HG03469 (cell line): ENCODE results near the gene ZBED1.
"Not testable (repeated sequence)": the region's sequence is repeated elsewhere in the genome, so short reads cannot be mapped to it uniquely, and the experiment has no call there.

Experiments used
- ATAC-seq: cut with Tn5 transposase; IDR thresholded peaks from one replicate; pipeline ENCODE4 v1.9.1; 2021; ENCODE audit warnings: mild to moderate bottlenecking, moderate library complexity, moderate number of reproducible peaks; ENCODE audit not compliant: unreplicated experiment

ZBED1 gene

GRCh38 chrX:2477313-2477712 lies 23.5 kb downstream of the ZBED1 start:
- ATAC-seq, result not testable (repeated sequence)

GRCh38 chrX:2474963-2475726 lies 25.6 kb downstream of the ZBED1 start:
- no peak for ATAC-seq

- ATAC-seq, result no peak
Measured at GRCh38 chrX:2474280-2474962, 26.4 kb downstream of the ZBED1 start.

GRCh38 chrX:2473064-2473463 lies 27.7 kb downstream of the ZBED1 start:
- not testable (repeated sequence) for ATAC-seq

GRCh38 chrX:2471641-2472040 lies 29.1 kb downstream of the ZBED1 start:
- ATAC-seq, result no peak

- ATAC-seq, result not testable (repeated sequence)
Measured at GRCh38 chrX:2471126-2471525, 29.6 kb downstream of the ZBED1 start.

- ATAC-seq, result not testable (repeated sequence)
Measured at GRCh38 chrX:2469852-2470251, 30.9 kb downstream of the ZBED1 start.

- ATAC-seq, result no peak
Measured at GRCh38 chrX:2469196-2469685, 31.5 kb downstream of the ZBED1 start.

GRCh38 chrX:2468261-2469195 lies 32.2 kb downstream of the ZBED1 start:
- no peak for ATAC-seq

- no peak for ATAC-seq
Measured at GRCh38 chrX:2466876-2467656, 33.7 kb downstream of the ZBED1 start.

- no peak for ATAC-seq
Measured at GRCh38 chrX:2464677-2465166, 36.1 kb downstream of the ZBED1 start.

- no peak for ATAC-seq
Measured at GRCh38 chrX:2463973-2464676, 36.7 kb downstream of the ZBED1 start.

- ATAC-seq, result not testable (repeated sequence)
Measured at GRCh38 chrX:2463481-2463880, 37.3 kb downstream of the ZBED1 start.

- ATAC-seq, result no peak
Measured at GRCh38 chrX:2462780-2463179, 38.0 kb downstream of the ZBED1 start.

- no peak for ATAC-seq
Measured at GRCh38 chrX:2462074-2462473, 38.7 kb downstream of the ZBED1 start.

GRCh38 chrX:2461711-2462016 lies 39.1 kb downstream of the ZBED1 start:
- ATAC-seq, result no peak

GRCh38 chrX:2460821-2461710 lies 39.7 kb downstream of the ZBED1 start:
- not testable (repeated sequence) for ATAC-seq

GRCh38 chrX:2460048-2460447 lies 40.7 kb downstream of the ZBED1 start:
- not testable (repeated sequence) for ATAC-seq

- no peak for ATAC-seq
Measured at GRCh38 chrX:2458309-2458708, 42.5 kb downstream of the ZBED1 start.
